ENCODE measurements around the gene BCL11B. TPM values are rescaled to one million over a fixed set of nuclear protein-coding genes. Genes with fewer than 3 reads are reported as not detected.

The BCL11B gene
- total RNA-seq, 6 experiments from 2014 or later, result 0.06 to 0.14 (median 0.10) TPM; not detected in 2

GRCh38 chr14:99270458-99271220, 1.4 kb downstream of the BCL11B start:
- no peak for TF ChIP-seq CTCF (IDR thresholded peaks at IDR 0.05)
- H3K27me3 Mint-ChIP-seq (ENCODE audit: insufficient read depth), result peaks cover 37% of the 10 kb centered on the region
- peaks cover 39% of the 10 kb centered on the region for H3K4me1 Mint-ChIP-seq (ENCODE audit: low read depth)
- no peaks in the 10 kb centered on the region for H3K36me3 Mint-ChIP-seq (ENCODE audit: low read depth)
- no peaks in the 10 kb centered on the region for H3K9me3 Mint-ChIP-seq
- no peak overlapping the region for H3K27ac Mint-ChIP-seq
- peak overlapping the region; percentile 83; the same call in 1 of the 2 replicates for H3K4me3 Mint-ChIP-seq
- no peak for DNase-seq

- peaks cover 30% of the 10 kb centered on the region for H3K4me1 Mint-ChIP-seq (ENCODE audit: low read depth)
- TF ChIP-seq CTCF (IDR thresholded peaks at IDR 0.05), result no peak
These were observed 2.9 kb downstream of the BCL11B start for GRCh38 chr14:99268810-99269707.

GRCh38 chr14:99267837-99268781, 3.9 kb downstream of the BCL11B start:
- Mint-ChIP-seq H3K9me3 (no peaks in the 10 kb centered on the region), H3K4me1 (ENCODE audit: low read depth) (peaks cover 30% of the 10 kb centered on the region), H3K36me3 (ENCODE audit: low read depth) (no peaks in the 10 kb centered on the region), H3K27me3 (ENCODE audit: insufficient read depth) (peaks cover 39% of the 10 kb centered on the region), H3K4me3 (no peak overlapping the region), H3K27ac (no peak overlapping the region)
- DNase-seq, result no peak
- TF ChIP-seq CTCF (IDR thresholded peaks at IDR 0.05), result no peak

More at GRCh38 chr14:99268810-99269707, 2.9 kb downstream of the BCL11B start:
- Mint-ChIP-seq H3K36me3 (ENCODE audit: low read depth) (no peaks in the 10 kb centered on the region), H3K9me3 (no peaks in the 10 kb centered on the region), H3K27me3 (ENCODE audit: insufficient read depth) (peaks cover 38% of the 10 kb centered on the region), H3K27ac (no peak overlapping the region), H3K4me3 (no peak overlapping the region)
- no peak for DNase-seq

GRCh38 chr14:99267381-99267780, 4.6 kb downstream of the BCL11B start:
- DNase-seq, result no peak
- Mint-ChIP-seq H3K4me3 (no peak overlapping the region), H3K4me1 (ENCODE audit: low read depth) (peaks cover 24% of the 10 kb centered on the region)

More at GRCh38 chr14:99267381-99267780, 4.6 kb downstream of the BCL11B start:
- TF ChIP-seq CTCF (IDR thresholded peaks at IDR 0.05), result no peak
- H3K27ac Mint-ChIP-seq, result no peak overlapping the region
- H3K9me3 Mint-ChIP-seq, result no peaks in the 10 kb centered on the region
- H3K27me3 Mint-ChIP-seq (ENCODE audit: insufficient read depth), result peaks cover 42% of the 10 kb centered on the region
- H3K36me3 Mint-ChIP-seq (ENCODE audit: low read depth), result no peaks in the 10 kb centered on the region

All from HFFc6 (cell line).